Activated CD8-positive, alpha-beta memory T cell treated with anti-CD3 and anti-CD28 coated beads for 36 hours (primary cell): ENCODE data around the gene LRRC4. TPM values are rescaled to one million over a fixed set of nuclear protein-coding genes. Genes with fewer than 3 reads are reported as not detected.

Experiments used
- CTCF ChIA-PET: fragments of 350-600 bp; sonication (Branson Sonifier 250); formaldehyde crosslinking; loops from one replicate; lab custom pipeline; 2021; ENCODE audit warnings: antibody characterized with exemption; lab: Charles Lee
- POLR2A ChIA-PET: fragments of 350-600 bp; sonication (Branson Sonifier 250); formaldehyde crosslinking; loops from one replicate; lab custom pipeline; 2021; ENCODE audit warnings: antibody characterized with exemption; lab: Charles Lee
- total RNA-seq, 2 experiments: library from RNA; stranded (reverse); gene quantifications; one replicate each; pipeline ENCODE4 v1.2.3, GENCODE V29; 2021

Gene LRRC4
- total RNA-seq, 2 experiments from 2014 or later, result 0.13 TPM; not detected in 1

DNA sequence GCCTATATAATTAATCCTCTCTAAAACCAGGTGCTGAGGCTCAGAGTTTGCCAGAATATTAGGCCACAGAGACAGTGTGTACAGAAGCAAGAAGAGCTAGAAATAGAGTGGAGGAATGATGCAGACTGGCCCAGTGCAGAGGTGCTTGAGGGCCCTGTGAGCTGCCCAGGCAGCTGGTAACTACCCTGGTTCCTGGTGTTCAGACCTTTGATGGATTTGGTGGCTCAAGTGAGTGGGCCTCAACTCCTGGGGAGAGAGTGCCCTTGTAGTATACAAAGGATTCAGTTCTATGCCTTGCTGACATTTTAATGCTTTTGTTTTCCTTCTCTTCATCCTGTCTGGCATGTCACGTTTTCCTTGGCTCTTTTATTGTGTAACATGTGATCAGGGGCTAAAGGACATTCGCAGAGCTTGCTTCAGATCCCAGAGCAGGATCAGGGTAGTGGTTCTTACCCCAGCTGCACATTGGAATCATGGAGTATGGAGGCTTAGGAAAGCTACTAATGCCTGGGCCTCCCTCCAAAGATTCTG is 20.0 kb downstream of the LRRC4 start:
- ChIA-PET POLR2A (no interaction called here), CTCF (no interaction called here)

DNA sequence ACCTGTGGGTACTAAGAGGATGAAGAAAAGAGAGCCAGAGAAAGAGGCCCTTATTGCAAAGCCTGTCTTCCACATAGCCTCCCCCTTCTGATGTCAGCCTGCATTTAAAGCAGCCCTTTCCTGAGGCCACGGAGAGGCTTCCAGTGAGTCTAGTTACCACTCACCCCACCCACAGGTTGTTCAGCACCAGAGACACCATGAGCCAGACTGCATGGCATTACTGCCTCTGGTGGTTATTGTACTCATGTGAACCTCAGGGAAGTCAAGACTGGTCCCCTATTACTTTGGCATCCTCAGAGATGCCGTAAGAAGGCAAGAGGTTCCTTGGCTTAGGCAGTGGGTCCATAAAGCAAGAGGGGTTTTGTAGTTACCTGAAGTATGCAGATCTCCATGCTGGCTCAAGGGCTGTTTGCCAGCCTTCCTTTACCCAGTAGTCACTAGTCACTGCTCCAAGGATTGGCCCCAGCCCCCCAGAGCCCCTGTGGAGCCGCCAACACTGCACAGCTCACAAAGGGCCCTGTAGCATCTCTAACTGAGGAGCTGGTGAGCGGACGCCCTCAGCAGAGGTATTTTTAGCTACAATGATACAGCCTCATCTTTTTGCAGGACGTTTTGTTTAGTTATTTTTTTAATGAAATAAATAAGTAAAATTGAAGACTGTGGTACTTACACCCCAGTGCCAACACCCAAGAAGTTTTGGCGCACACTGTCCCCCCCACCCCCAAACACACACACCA is 20.7 kb downstream of the LRRC4 start:
- CTCF ChIA-PET, result no interaction called here
- POLR2A ChIA-PET, result no interaction called here

DNA sequence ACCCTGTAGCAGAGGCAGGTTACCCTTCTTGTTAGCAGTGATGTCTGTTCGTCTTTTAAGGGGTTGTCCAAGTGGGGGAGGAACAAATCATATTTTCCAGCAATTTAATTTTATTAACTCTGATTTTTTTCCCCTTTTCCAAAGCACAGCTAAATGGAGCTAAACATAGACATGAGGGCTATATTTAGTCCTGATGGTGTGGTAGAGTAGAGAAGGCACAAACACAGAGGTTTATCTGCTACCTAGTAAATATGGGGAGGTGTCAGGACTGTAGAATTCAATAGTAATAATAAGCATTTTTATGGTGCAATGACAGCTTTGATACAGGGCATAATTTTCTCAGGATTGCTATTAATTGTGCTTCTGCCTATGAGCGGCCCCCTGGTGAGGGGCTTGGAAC is 22.5 kb downstream of the LRRC4 start:
- CTCF ChIA-PET, result no interaction called here
- POLR2A ChIA-PET, result no interaction called here

DNA sequence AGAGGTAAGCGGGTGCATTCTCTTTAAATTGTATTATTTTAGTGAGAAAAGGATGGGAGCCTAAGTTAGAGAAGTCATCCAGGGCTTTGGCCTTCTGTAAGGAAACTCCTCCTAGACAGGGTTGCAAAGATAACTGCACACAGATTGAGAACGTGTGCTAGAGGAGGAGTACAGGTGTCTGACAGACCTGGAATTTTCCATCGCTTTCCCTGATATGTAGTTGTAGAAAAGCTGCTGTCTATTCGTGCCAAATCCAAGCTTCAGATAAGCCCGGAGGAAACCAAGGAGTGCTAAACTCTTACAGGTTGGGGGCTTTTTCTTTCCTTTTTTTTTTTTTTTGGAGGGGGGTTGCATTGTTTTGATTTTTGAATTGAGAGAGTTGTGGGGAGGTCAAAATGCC is 23.1 kb downstream of the LRRC4 start:
- POLR2A ChIA-PET, result no interaction called here
- CTCF ChIA-PET, result no interaction called here

DNA sequence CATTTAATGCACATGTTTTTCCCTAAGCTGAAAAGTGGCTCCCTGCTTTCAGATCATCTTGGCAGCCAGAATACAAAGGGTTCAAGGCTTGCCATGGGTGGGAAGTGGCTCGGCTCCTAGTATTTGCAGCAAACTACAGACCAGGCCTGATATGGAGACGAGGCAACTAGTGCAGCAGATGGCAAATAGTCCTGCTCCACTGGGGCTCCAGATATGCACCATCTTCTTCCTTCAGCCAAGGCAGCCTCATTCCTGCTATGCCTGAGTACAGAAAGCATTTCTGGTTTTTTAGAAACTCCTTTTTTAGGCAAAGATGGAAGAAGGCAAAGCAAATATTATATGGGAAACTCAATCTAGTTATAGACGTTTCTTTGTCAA is 23.9 kb downstream of the LRRC4 start:
- ChIA-PET POLR2A (no interaction called here), CTCF (no interaction called here)

DNA sequence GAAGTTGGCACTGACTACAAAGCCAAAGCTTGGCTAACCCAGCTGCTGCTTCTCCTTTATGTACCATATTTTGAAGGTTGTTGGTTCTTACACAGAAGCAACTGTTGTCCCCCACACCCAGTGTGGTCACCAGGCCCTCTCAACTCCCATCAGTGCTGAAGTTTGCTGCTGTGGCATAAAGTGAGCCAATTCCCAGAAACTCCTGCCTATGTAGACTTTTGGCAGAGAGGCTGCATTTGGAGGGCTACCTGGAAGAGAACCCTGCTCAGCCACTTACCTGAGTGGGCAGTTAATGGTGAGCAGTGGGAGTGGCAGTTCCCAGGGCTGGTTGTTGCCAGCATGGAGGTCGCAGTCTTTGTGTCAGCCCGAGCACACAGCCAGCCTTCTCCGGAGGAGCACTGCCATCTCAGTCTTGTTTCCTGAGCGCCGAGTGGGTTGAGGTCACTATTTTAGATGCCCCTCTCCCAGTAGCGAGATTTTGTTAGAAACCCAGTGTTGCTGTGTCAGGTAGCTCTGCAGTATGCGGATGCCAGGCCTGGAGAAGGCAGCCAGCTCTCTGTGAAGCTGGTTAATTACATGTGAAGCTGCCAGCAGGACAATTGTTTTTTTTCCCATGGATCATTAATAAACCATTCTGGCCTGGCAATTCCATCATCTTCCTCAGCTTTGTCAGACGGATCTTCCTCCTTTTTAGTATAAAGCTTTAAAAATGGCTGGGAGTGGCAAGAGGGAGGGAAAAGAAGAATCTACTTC is 24.5 kb downstream of the LRRC4 start:
- CTCF ChIA-PET, result no interaction called here
- POLR2A ChIA-PET, result no interaction called here

DNA sequence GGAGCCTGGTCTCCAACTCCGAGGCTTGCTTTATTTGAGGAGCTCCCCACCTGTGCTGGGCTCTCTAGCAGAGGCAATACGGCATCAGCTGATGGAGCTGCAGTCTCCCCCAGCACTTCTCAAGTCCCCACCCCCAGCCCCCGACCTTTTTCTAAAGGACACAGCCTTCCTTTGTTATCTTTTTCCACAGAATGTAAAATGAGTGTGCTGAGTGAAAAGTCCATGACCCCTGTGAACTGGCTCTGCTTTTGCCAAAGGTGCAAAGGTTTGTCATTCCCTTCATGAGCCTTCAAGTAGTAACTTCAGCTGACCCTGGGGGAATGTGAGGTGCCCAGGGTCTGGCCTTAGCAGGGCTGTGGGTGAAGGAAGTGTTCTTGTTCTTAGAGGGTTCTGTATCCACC is 25.5 kb downstream of the LRRC4 start:
- CTCF ChIA-PET, result interaction anchor here (0.6 kb wide), 1 partner anchor 10 kb away, joined by 3 read pairs; no protein-coding TSS in a partner anchor
- POLR2A ChIA-PET, result interaction anchor here (0.5 kb wide), 1 partner anchor 24 kb away, joined by 3 read pairs; no protein-coding TSS in a partner anchor

DNA sequence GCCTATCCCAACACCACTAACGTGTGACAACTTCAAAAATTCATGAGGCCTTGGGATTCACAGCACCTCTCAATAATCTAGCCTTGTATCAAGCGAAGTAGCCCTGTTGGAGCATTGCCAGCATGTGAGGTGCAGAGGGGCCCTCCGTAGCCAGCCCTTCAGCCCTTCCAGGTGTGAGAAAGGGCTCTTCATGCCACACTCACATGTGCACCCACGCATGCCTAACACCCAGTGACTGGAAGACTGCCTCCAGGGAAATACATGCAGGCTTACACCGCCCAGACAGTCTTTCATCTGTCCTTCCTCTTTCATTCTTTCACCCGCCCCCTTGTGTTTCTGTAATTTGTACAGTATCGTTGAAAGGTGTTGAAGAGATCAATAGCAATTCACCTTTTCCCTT is 26.1 kb downstream of the LRRC4 start:
- ChIA-PET POLR2A (no interaction called here), CTCF (interaction anchor here (0.6 kb wide), 1 partner anchor 9 kb away, joined by 3 read pairs; no protein-coding TSS in a partner anchor)

DNA sequence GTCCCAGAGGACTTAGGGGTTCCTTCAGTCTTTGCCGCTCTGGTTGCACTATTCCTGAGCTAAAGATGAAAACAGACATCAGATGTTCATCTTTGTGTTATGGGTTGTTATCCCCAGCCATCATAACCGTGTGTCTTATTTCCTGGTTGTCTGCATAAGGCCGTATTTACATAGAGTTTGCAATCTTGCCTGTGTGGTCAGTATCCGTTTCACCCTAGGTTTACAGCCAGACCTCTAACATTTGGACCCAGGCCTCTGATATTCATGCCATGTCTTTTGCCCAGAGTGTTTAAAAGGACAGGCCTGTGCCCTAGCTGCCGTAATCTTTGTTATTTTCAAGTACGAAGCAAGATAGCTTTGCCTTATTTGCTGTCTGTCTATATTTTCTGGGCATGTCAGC is 26.6 kb downstream of the LRRC4 start:
- ChIA-PET POLR2A (no interaction called here), CTCF (no interaction called here)

DNA sequence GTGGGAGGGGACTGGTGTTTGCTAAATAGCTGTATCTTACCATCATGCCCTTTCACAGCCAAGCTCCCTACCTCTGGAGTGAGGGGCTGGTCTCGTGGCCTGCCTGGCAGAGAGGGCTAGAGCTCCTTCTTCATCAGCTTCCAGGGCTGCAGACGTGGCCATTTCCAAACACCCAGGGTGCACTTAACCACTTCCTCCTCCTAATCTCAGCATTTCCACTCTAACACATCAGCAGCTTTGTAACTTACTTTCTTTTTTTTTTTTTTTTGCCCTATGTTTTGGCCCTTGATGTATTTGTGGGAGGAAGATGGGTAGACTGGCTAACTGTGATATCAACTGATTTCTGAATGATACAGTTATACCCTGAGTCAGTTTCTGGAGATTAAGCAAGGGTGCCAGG is 27.4 kb downstream of the LRRC4 start:
- POLR2A ChIA-PET, result no interaction called here
- CTCF ChIA-PET, result no interaction called here

DNA sequence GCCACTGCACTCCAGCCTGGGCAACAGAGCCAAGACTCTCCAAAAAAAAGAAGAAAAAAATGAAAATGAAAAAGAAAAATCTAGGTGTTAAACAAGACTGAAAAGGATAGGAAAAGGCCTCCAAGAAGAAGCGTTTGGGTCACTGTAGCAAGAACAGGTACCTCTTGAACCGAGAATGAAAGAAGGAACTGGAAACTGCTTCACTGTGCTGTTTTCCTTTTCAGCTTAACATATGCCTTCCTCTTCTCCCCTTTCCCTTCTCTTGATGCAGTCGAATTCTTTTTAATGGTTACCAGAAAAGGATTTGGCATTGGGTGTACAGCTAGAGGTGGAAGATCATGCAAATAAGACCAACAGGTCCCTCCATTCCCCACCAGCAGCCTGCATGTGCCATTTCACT is 28.1 kb downstream of the LRRC4 start:
- CTCF ChIA-PET, result no interaction called here
- POLR2A ChIA-PET, result no interaction called here

DNA sequence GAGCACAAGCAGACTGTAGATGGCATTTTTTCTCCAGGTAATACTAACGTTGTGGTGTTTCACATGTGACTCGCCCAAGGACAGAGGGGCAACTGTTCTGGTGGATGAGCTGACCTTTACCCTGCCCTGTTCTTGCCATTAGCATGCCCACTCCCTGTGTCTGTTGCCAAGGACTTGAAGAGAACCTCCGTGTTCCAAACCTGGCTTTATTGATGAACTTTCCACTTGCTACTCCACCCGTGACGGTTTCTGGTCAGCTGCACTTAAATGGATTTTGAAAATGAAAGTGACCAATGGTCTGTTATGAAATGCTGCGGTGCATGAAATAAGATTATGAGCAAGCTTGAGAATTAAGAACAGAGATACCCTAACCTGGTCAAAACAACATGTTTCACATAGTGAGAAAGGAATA is 30.4 kb downstream of the LRRC4 start:
- CTCF ChIA-PET, result interaction anchor here (1.3 kb wide), 1 partner anchor 11 kb away, joined by 3 read pairs; no protein-coding TSS in a partner anchor

DNA sequence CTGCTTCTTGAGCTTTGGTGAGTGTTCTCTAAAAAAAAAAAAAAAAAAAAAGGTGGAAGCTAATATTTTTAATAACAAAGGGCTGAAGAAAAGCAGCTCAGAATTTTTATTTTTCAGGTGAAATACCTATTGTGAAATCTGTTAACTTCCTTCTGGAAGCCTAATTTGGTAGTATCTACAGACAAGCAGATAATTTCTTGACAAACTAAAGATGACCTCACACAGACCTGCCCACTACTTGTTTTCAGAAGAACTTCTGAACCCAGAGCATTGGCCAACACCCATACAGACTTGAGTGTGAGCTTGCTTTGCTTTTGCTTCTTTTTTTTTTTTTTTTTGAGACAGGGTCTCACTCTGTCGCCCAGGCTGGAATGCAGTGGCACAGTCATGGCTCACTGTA is 31.2 kb downstream of the LRRC4 start:
- ChIA-PET CTCF (interaction anchor here (1.3 kb wide), 1 partner anchor 10 kb away, joined by 3 read pairs; no protein-coding TSS in a partner anchor), POLR2A (no interaction called here)

More for the DNA sequence above, 30.4 kb downstream of the LRRC4 start:
- POLR2A ChIA-PET, result no interaction called here

DNA sequence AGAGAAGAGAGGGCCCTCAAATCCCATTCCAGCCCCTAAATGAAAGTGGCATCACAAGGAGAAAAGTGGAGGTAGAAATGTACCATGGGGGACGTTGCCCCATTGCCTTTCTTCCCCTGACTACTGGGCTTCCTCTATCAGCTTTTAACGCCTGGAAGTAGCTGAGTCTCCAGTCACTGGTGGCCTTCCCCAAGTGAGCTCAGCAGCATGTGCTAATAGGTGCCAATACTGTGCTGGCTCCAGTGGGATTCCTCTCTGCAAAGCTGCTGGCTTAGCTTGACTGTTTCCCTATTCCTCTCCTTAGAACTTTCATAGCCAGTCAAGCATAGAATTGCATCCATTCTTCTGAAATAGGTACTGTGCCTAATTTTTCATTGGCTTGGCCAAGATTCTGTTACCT is 32.6 kb downstream of the LRRC4 start:
- ChIA-PET POLR2A (no interaction called here), CTCF (no interaction called here)

DNA sequence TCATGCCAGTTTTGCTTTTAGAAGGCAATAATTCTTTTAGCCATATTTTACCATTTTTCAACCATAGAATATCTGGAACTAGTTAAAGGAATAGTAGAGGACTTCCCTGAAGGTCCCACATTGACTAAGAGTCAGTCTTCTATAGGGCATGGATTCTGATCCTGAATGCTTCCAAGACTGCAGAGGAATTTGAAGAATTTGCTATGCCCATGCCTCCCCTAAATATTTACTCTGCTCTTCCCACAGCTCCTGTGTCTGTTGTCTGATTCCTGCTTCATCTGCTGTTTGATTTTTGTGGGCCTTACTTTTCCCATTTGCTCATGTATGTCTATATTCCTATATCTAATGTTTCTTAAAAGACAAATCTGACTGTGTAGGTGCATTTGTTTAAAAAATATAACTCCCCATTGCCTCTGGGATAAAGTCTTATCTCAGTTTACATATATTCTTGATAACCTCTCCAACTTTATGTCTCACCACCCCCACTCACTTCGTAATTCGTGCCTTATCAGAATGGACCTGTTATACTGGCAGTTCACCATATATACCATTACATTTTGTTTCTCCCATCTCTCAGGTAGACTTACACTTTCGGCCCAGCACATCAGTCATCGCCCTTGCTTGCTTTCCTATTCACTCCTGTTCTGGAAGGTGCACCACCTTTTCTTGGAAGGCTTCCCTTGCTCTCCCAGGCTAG is 33.9 kb downstream of the LRRC4 start:
- CTCF ChIA-PET, result no interaction called here

DNA sequence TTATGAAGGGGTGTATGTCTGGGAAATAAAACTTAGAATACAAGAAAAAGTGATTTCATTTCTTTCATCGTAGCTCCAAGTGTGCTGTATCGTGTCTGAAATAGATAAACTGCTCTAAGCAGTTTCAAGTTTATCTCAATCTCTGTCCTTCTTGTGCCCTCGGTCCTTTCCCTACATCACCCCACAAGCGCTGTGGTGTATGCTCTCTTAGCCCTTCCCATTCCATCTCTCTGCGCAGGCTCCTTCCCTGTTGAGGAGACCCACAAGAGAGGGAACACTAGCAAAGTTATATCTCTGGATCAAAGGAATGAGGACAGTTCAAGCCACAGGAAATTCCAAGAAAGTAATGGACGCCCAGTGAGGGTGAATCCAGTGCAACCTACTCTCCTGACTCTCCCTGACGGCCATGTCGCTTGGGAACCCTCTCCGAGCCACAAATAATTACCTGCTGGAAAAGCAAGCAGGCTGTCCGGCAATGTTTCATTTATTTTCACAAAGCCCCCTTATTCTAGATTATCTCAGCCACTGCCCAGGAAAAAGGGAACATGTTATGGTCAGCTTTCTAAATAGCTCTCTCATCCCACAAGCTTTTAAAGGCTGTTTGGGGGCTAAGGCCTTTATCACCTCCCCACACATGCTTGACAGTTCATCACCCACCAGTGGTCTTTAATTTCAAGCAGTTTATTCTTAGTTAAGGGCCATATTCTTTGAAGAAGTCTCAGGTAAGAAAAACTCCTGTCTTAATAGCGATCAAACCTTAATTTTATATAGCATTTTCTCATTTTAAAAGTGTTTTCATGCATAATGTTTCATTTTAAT is 34.8 kb downstream of the LRRC4 start:
- ChIA-PET POLR2A (interaction anchor here (0.7 kb wide), 1 partner anchor 176 kb away, joined by 4 read pairs; no protein-coding TSS in a partner anchor), CTCF (no interaction called here)

More for the DNA sequence above, 33.9 kb downstream of the LRRC4 start:
- POLR2A ChIA-PET, result no interaction called here

DNA sequence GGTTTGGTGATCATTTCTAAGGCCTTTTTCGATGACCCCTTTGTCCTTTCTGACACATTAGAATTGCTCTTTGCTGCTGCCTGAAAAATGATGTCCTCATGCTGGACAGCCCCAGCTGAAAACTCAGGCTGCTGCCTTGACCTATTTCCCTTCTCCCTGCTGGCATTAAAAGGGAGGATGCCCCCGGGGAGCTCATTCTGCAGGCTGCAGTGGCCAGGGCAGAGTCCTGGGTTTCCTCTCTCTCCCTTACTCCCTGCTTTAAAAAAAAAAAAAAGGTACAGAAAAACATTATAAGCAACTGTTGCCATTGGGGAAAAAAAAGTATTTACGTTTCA is 35.4 kb downstream of the LRRC4 start:
- ChIA-PET CTCF (interaction anchor here (0.7 kb wide), 1 partner anchor 10 kb away, joined by 3 read pairs; no protein-coding TSS in a partner anchor), POLR2A (interaction anchor here (0.7 kb wide), 1 partner anchor 176 kb away, joined by 4 read pairs; no protein-coding TSS in a partner anchor)

DNA sequence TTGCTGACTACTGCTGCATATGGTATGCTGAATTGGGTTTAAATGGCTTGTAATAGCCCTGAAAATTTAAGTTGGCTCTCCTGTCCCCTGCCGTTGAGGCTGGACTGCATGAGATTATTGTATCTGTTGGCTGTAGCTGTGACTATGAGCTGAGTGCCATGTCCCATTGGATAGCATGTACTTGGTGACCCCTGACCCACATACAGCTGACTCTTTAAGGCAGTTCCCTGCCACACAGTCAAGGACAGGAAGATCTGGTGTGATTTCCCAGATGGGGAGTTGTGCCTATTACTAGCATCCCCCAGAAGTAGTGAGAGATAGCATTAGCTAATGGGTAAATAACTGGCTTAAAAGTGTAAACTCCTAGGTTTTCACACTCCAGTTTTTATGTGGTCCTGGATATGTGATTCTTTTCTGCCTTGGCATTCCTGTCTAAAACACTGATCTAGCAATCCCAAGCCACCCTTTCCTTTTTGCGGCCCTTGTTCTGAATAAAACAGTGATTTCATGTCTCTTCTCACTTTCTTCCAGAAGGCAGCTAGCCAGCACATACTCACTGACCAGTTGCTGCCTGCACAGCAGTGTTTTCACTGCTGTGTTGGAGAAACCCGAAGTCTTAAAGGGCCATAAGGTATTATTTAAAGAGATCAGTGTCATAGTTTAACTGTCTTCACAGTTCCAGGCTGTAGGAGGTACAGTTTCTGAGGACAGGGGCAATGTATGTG is 35.9 kb downstream of the LRRC4 start:
- ChIA-PET CTCF (interaction anchor here (0.6 to 0.7 kb wide), 2 partner anchors 10 to 93 kb away, joined by 3 read pairs; no protein-coding TSS in a partner anchor), POLR2A (no interaction called here)
